IMR-90 (cell line): ENCODE results near the gene TRPV3. TPM values are rescaled to one million over a fixed set of nuclear protein-coding genes. Genes with fewer than 3 reads are reported as not detected.

Source experiments
- ATAC-seq: fragments of 200-7000 bp; cut with Tn5 transposase; 2 replicates; pipeline ENCODE4 v1.9.1; 2020; ENCODE audit warnings: low read depth, mild to moderate bottlenecking, moderate library complexity
- BruUV-seq: library from RNA; stranded (reverse); fragments of 400-500 nt; replicated peaks from 2 replicates; lab custom pipeline; 2021; lab: Mats Ljungman, UMichigan
- CTCF ChIA-PET: fragments of 300-600 bp; formaldehyde crosslinking; extraction: SDS; loops from one replicate; lab custom pipeline; 2021; ENCODE audit warnings: antibody characterized with exemption; lab: Yijun Ruan, JAX
- POLR2A ChIA-PET: fragments of 300-600 bp; sonication (Branson Sonifier 250); formaldehyde crosslinking; loops from one replicate; lab custom pipeline; 2022; ENCODE audit warnings: antibody characterized with exemption; ENCODE audit not compliant: unreplicated experiment; lab: Charles Lee
- DNase-seq: peaks from one replicate; pipeline ENCODE4 v3.0.0; 2013
- H2AFZ ChIP-seq: replicated peaks from 2 replicates; pipeline ENCODE3; 2013; ENCODE audit warnings: low read length, mild to moderate bottlenecking; ENCODE audit not compliant: poor library complexity
- H2AK5ac ChIP-seq: 2 replicates; pipeline ENCODE4 v1.6.1; 2013; ENCODE audit warnings: low read depth, low read length, inconsistent platforms
- H2AK9ac ChIP-seq: replicated peaks from 2 replicates; pipeline ENCODE3; 2013; ENCODE audit warnings: mild to moderate bottlenecking, low read depth, low read length, moderate library complexity; ENCODE audit not compliant: poor library complexity
- H2BK120ac ChIP-seq: 2 replicates; pipeline ENCODE4 v1.6.1; 2013; ENCODE audit warnings: low read depth, low read length, inconsistent platforms
- H2BK15ac ChIP-seq: 3 replicates; pipeline ENCODE4 v1.6.1; 2013; ENCODE audit warnings: low read depth, low read length, inconsistent platforms
- H2BK20ac ChIP-seq: 2 replicates; pipeline ENCODE4 v1.6.1; 2013; ENCODE audit warnings: low read depth, mild to moderate bottlenecking, inconsistent platforms, low read length, moderate library complexity
- H2BK5ac ChIP-seq: 2 replicates; pipeline ENCODE4 v1.6.1; 2013; ENCODE audit warnings: mild to moderate bottlenecking, low read depth, low read length, inconsistent platforms; ENCODE audit not compliant: poor library complexity, severe bottlenecking
- H3K14ac ChIP-seq: replicated peaks from 2 replicates; pipeline ENCODE4 v1.6.1; 2013; ENCODE audit warnings: low read depth, low read length, inconsistent platforms
- H3K18ac ChIP-seq: 2 replicates; pipeline ENCODE4 v1.6.1; 2013; ENCODE audit warnings: low read depth, low read length, control low read depth
- H3K23ac ChIP-seq: 2 replicates; pipeline ENCODE4 v1.6.1; 2013; ENCODE audit warnings: low read depth, low read length, inconsistent platforms
- H3K27ac ChIP-seq: 2 replicates; pipeline ENCODE4 v1.5.1; 2013; ENCODE audit warnings: mild to moderate bottlenecking, control low read depth, low read length; ENCODE audit not compliant: insufficient read depth
- H3K27me3 ChIP-seq: 2 replicates; pipeline ENCODE4 v1.6.1; 2013; ENCODE audit warnings: low read length; ENCODE audit not compliant: control insufficient read depth, insufficient read depth
- H3K36me3 ChIP-seq: 2 replicates; pipeline ENCODE4 v1.6.1; 2013; ENCODE audit warnings: low read length, mixed read lengths; ENCODE audit not compliant: control insufficient read depth, insufficient read depth
- H3K4ac ChIP-seq: 2 replicates; pipeline ENCODE4 v1.6.1; 2013; ENCODE audit warnings: low read depth, low read length, inconsistent platforms
- H3K4me1 ChIP-seq: 2 replicates; pipeline ENCODE4 v1.6.1; 2013; ENCODE audit warnings: low read length, mixed read lengths; ENCODE audit not compliant: control insufficient read depth, insufficient read depth
- H3K4me2 ChIP-seq: 2 replicates; pipeline ENCODE4 v1.6.1; 2013; ENCODE audit warnings: low read depth, mild to moderate bottlenecking, control low read depth, low read length, moderate library complexity
- H3K4me3 ChIP-seq: 2 replicates; pipeline ENCODE4 v1.5.1; 2013; ENCODE audit warnings: low read depth, mild to moderate bottlenecking, control low read depth, low read length, moderate library complexity; ENCODE audit not compliant: insufficient read depth
- H3K56ac ChIP-seq: 2 replicates; pipeline ENCODE4 v1.6.1; 2013; ENCODE audit warnings: low read length, inconsistent platforms; ENCODE audit not compliant: insufficient read depth; ENCODE audit errors: extremely low read depth
- H3K79me1 ChIP-seq, 2 experiments: 2 replicates each; pipeline ENCODE4 v1.6.1; 2013; ENCODE audit warnings: low read length in 2 of 2, inconsistent platforms in 1 of 2, low read depth in 1 of 2
- H3K9ac ChIP-seq: 2 replicates; pipeline ENCODE4 v1.6.1; 2013; ENCODE audit warnings: low read depth, low read length, control low read depth
- H3K9me1 ChIP-seq: 2 replicates; pipeline ENCODE4 v1.6.1; 2013; ENCODE audit warnings: low read length, inconsistent platforms; ENCODE audit not compliant: insufficient read depth
- H3K9me3 ChIP-seq: 2 replicates; pipeline ENCODE4 v1.6.1; 2013; ENCODE audit warnings: low read length; ENCODE audit not compliant: control insufficient read depth, insufficient read depth
- H4K20me1 ChIP-seq: 2 replicates; pipeline ENCODE4 v1.6.1; 2013; ENCODE audit warnings: low read length, inconsistent platforms; ENCODE audit not compliant: insufficient read depth
- H4K5ac ChIP-seq: 2 replicates; pipeline ENCODE4 v1.6.1; 2013; ENCODE audit warnings: mild to moderate bottlenecking, low read depth, low read length, control low read depth
- H4K8ac ChIP-seq, 2 experiments: 2 replicates each; pipeline ENCODE4 v1.6.1; 2013; ENCODE audit warnings: low read depth in 2 of 2, low read length in 2 of 2, control low read depth in 1 of 2, inconsistent platforms in 1 of 2
- H4K91ac ChIP-seq: 2 replicates; pipeline ENCODE4 v1.6.1; 2013; ENCODE audit warnings: low read depth, low read length, inconsistent platforms; ENCODE audit not compliant: insufficient read depth
- CHD1 ChIP-seq: IDR thresholded peaks from 2 replicates; pipeline ENCODE4 v1.6.1; 2012; ENCODE audit warnings: low read depth, low read length, improper control_type of control experiment
- FOS ChIP-seq: fragments of 150-350 bp; IDR thresholded peaks from 2 replicates; pipeline ENCODE4 v1.6.1; 2016; ENCODE audit warnings: low read depth, low read length
- MAZ ChIP-seq: IDR thresholded peaks from 2 replicates; pipeline ENCODE4 v1.6.1; 2012; ENCODE audit warnings: low read depth, mild to moderate bottlenecking, low read length, improper control_type of control experiment, moderate library complexity, borderline replicate concordance
- MXI1 ChIP-seq: IDR thresholded peaks from 2 replicates; pipeline ENCODE4 v1.6.1; 2012; ENCODE audit warnings: low read depth, mild to moderate bottlenecking, low read length, moderate library complexity, borderline replicate concordance
- RCOR1 ChIP-seq: IDR thresholded peaks from 2 replicates; pipeline ENCODE4 v1.6.1; 2012; ENCODE audit warnings: mild to moderate bottlenecking, low read length, improper control_type of control experiment; ENCODE audit not compliant: insufficient replicate concordance
- SMC3 ChIP-seq: fragments of 150-350 bp; IDR thresholded peaks from 2 replicates; pipeline ENCODE4 v1.6.1; 2016; ENCODE audit warnings: low read depth, mild to moderate bottlenecking, antibody characterized with exemption, low read length, moderate library complexity
- WGBS, 2 experiments: methylation state at CpG; one replicate each; pipeline versions ENCODE4 v1.1.5 to v1.1.7; 2013; ENCODE audit warnings: missing lambda C conversion rate in 2 of 2; ENCODE audit not compliant: insufficient read length in 1 of 2; ENCODE audit errors: extremely low coverage in 2 of 2; 5-methylcytosine and 5-hydroxymethylcytosine counted together
- dilution Hi-C: fragments of 300-500 bp; cut with HindIII; formaldehyde crosslinking; loops from one replicate; pipeline ENCODE4 v1.14.3; 2018; ENCODE audit warnings: low sequenced_read_pairs; ENCODE audit not compliant: unreplicated experiment
- in situ Hi-C: fragments of 300-500 bp; cut with MboI; formaldehyde crosslinking; loops from 3 replicates; pipeline ENCODE4 v1.14.3; 2019; ENCODE audit warnings: low sequenced_read_pairs, inconsistent platforms, mixed read lengths
- intact Hi-C: fragments of 100-400 bp; cut with micrococcal nuclease; formaldehyde crosslinking; loops from 2 replicates; pipeline ENCODE4 v1.10.0; 2022
- polyA plus RNA-seq, 3 experiments: library from polyadenylated mRNA; depleted of rRNA; stranded (reverse); fragments of >200 nt; gene quantifications; 2 replicates each; pipeline ENCODE4 v1.2.3, GENCODE V29; 2012; ENCODE audit warnings: low replicate concordance in 1 of 3
- total RNA-seq: library from RNA; depleted of rRNA; stranded (reverse); fragments of >200 nt; gene quantifications from 2 replicates; pipeline ENCODE4 v1.2.3, GENCODE V29; 2012

The TRPV3 gene
- total and polyA plus RNA-seq, 2 of the 4 experiments (the other 2 are of a cell fraction) = 0.18 to 0.26 TPM

DNA sequence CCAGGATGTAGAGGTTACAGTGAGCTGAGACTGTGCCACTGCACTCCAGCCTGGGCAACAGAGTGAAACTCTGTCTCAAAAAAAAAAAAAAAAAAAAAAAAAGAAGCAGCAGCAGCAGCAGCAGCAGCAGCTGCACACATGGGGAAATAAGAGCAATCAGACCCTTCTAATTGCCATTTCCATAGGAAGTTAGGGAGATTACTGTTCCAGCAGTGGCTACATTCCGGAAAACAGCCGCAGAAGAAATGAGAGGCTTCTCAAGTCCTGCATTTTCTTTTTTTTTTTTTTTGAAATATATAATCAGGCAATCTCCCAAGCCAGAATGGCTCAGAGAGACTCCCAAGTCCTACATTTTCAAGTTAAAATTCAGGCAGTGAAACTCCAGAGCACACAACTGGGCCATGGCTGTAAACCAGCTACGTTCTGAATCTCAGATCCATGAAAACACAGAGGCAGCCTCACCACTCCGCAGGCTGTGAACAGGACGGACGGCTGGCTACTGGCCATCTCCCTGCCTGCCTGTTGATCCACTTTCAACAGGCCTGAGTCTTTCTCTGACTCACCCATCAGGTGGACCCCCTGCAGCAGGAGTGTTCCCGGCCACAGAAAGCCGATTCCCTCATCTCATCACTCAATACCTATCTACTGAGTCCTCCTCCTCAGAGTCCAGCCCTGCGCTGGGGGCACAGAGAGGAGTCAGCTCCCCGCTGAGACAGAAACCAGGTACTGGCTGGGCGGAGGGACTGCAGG lies 36.6 kb upstream of the TRPV3 start:
- POLR2A ChIA-PET = no interaction called here

More for the DNA sequence above, 36.6 kb upstream of the TRPV3 start:
- Histone ChIP-seq H3K4me2 (no peak overlapping the region), H3K9me1 (no peaks in the 10 kb centered on the region; the same call in 1 of the 2 replicates), H3K23ac (no peak overlapping the region), H4K91ac (no peak overlapping the region), H3K14ac (no peak overlapping the region), H4K5ac (no peak overlapping the region), H3K4me1 (peaks cover 2% of the 10 kb centered on the region; the same call in 1 of the 2 replicates), H4K8ac (0 out of 4 replicates have a peak overlapping the region, but pooled peaks of 1 of the 2 experiments have one; percentile 58), H2BK120ac (no peak overlapping the region), H2AK5ac (no peak overlapping the region), H3K27me3 (no peaks in the 10 kb centered on the region), H3K79me1 (no peaks in the 10 kb centered on the region), H2AFZ (peak overlapping the region; percentile 77), H2BK15ac (no peak overlapping the region), H3K36me3 (peaks cover 2% of the 10 kb centered on the region; the same call in 1 of the 2 replicates), H3K9ac (no peak overlapping the region), H3K9me3 (no peaks in the 10 kb centered on the region), H2BK5ac (no peak overlapping the region), H3K4me3 (no peak overlapping the region), H3K56ac (no peak overlapping the region), H2AK9ac (no peak overlapping the region), H2BK20ac (no peak overlapping the region), H4K20me1 (no peaks in the 10 kb centered on the region), H3K27ac (no peak overlapping the region), H3K4ac (no peak overlapping the region), H3K18ac (no peak overlapping the region)
- ATAC-seq = peak; percentile 75
- no peak for TF ChIP-seq MXI1
- peak; percentile 46; the same call in 1 of the 2 replicates for TF ChIP-seq MAZ
- TF ChIP-seq FOS = 0 out of 2 replicates have a peak, but pooled peaks have one; percentile 34
- no peak for TF ChIP-seq SMC3
- no peak for TF ChIP-seq RCOR1
- no peak for TF ChIP-seq CHD1
- intact Hi-C loops = no loop called here
- CTCF ChIA-PET = no interaction called here
- in situ Hi-C loops = no loop called here
- DNase-seq = peak; percentile 84
- BruUV-seq = no TSS peak
- WGBS, 2 experiments = 60% methylated on average over 5 of the region's 11 CpGs; no CpG with 5 or more reads in 1 of the 2 experiments
- dilution Hi-C loops = no loop called here
